ENCODE measurements around the gene NOX1. TPM values are rescaled to one million over a fixed set of nuclear protein-coding genes. Genes with fewer than 3 reads are reported as not detected.
"Not testable (repeated sequence)": the region's sequence is repeated elsewhere in the genome, so short reads cannot be mapped to it uniquely, and the experiment has no call there.

The NOX1 gene
- polyA plus RNA-seq, 3 donors, result 0.33 to 0.97 (median 0.74) TPM

DNA sequence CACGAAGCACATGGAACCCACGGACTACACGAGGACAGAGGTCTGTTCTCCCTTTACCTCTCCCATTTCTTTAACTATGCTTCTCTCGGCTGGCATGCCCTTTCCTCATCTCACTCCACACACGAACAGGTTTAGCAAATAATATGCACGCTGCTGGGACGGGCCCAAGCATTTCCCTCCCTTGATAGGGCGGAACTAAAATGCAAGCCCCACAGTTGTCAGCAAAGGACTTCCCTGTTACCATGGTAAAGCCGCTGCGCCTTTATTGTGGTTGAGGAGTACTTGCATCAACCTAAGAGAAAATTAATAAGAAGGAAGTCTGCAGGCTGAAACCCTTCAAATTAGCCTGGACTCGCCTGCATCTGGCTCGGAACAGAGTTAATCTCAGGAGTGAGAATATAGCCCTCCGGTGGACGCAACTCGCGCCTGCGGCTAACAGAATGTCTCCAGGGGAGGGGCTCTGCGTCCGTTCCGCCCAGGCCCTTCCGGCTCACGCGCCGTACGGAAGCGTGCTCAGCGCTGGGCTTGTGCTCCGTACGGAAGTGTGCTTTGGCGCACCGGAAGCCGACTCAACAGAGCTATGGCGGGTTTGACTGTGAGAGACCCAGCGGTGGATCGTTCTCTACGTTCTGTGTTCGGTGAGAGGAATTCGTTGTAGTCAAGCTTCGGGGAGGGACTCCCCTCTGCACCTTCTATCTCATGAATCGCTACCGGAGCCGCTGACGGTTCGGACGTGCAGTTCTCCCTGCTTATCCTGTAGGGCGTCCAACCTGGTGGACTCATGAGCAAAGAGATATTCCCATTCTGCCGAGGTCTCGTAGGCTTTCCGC lies 54.1 kb downstream of the NOX1 start, which contains the start of gene CSTF2:
Gene CSTF2 (plus strand): TSS at position 555 of the 830 bp plus-strand sequence. CDS start 26 bp downstream, at position 581.
- DNase-seq (ENCODE audit: low read depth in 3 of 3, low spot score in 2 of 3), result peak; percentile 52 to 69 (median 59)

DNA sequence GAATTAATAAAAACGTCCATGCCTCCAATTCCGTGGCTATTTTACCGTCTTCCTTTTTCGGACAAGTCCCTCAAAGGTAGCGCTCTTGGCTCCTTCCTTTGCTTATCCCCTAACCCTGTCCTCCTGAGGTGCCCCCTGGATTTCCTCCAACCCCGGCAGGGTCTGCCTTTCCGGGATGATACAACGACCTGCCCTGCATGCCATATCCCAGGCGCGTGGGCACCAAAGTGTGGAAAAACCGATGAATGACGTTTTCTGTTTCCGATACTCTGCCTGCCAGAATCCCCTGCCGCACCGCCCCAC lies 54.7 kb downstream of the NOX1 start:
- DNase-seq (ENCODE audit: low read depth in 3 of 3, low spot score in 2 of 3), result no peak

DNA sequence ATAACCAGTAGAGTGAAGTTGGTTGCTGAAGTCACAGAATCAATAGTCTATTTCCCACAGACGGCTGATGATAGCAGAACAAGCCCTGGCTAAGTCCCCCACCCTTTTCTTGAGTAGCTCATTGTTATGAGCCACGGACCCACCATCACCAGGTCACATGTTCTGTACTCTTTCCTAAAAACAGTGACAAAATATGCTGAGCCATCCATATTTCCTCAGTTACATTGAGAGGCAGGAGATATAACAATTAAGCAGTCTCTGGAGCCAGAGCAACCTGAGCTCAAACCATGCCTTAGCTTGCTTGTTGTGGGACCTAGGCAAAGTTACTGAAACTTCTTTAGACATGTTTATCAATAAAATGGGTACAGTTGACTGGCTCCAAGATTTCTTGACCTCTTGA lies 56.8 kb downstream of the NOX1 start:
- no peak for DNase-seq (ENCODE audit: low read depth in 3 of 3, low spot score in 2 of 3)

DNA sequence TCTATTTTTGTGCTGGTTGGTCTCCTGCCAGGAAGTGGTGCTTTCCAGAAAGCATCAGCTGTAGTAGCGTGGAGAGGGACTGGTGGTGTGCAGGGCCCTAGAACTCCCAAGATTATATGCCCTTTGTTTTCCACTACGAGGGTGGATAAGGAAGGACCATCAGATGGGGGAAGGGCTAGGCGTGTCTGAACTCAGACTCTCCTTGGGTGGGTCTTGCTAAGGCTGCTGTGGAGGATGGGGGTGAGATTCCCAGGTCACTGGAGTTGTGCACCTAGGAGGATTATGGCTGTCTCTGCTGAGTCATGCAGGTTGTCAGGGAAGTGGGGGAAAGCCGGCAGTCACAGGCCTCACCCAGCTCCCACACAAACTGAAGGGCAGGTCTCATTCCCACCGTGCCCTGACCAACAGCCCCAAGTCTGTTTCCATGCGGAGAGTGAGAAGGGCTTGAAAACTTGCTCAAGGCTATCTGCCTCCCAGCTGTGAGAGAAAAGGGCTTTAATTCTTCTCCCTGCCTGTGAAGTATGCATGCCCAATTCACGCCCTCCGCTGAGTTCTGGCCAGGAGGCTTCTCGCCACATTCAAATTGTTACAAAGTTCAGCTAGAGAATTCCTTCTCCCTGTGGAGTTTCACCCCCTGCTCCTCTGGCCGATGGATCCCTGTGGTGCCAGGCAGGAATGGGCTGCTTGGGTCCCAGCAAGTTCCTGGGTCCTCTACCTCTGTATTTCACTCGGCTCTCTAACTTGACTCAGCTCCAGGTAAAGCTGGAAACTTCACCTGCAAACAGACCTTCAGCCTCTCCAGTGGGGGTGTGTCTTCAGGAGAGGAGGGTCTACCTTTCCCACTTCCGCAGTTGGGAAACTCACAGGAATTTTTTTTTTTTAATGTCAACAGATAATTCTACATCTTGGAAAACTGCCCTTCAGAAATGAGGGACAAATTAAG lies 61.7 kb downstream of the NOX1 start:
- DNase-seq (ENCODE audit: low read depth in 3 of 3, low spot score in 2 of 3), result no peak

DNA sequence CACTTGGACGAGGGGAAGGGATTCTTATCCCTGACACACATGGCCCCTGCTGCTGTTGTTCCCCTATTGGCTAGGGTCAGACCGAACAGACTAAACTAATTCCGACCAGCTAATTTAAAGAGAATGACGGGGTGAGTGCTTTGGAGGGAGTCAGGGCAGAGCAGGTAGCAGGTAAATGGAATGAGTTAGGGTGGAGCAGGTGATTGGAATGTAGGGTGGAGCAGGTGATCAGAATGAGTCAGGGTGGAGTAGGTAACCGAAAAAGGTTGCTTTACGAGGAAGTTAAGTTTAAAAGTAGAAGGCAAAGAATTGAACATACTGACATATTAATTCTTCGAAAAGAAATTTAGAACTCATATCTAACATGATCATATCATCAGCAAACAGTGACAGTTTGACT lies 65.9 kb downstream of the NOX1 start:
- not testable (repeated sequence) for DNase-seq (ENCODE audit: low read depth in 3 of 3, low spot score in 2 of 3)

DNA sequence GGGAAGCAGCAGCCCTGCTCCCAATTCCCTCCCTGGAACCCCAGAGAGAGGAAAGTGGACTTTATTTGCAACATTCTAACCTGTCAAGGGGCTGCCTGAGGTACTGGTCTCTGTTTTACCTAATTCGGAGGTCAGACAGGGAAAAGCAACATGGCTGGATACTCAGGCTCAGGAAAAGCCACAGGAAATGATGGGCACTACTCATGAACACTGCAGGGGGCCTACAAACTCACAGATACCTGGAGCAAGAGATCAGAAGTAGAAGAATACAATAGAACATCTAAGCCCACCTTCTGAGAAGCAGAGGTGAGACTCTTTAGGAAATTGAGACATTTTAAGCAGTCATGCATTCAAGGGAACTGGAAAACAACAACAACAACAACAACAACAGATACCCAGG lies 69.4 kb downstream of the NOX1 start:
- no peak for DNase-seq (ENCODE audit: low read depth in 3 of 3, low spot score in 2 of 3)

DNA sequence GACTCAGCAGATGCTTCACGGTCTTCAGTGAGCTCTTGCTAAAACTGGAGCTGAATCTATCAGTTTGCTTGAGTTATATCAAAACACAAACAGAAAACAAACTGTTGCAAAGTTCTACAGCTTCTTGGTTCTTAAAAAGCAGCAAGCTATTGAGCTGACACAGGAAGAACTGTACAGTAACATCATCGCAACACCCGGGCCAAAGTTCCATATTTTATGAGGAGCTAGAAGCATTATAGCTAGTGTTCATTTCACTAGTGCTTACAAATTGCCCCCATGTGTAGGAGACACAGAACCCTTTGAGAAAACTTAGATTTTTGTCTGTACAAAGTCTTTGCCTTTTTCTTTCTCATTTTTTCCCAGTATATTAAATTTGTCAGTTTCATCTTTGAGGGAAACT lies 71.3 kb downstream of the NOX1 start:
- DNase-seq (ENCODE audit: low read depth in 3 of 3, low spot score in 2 of 3), result no peak

DNA sequence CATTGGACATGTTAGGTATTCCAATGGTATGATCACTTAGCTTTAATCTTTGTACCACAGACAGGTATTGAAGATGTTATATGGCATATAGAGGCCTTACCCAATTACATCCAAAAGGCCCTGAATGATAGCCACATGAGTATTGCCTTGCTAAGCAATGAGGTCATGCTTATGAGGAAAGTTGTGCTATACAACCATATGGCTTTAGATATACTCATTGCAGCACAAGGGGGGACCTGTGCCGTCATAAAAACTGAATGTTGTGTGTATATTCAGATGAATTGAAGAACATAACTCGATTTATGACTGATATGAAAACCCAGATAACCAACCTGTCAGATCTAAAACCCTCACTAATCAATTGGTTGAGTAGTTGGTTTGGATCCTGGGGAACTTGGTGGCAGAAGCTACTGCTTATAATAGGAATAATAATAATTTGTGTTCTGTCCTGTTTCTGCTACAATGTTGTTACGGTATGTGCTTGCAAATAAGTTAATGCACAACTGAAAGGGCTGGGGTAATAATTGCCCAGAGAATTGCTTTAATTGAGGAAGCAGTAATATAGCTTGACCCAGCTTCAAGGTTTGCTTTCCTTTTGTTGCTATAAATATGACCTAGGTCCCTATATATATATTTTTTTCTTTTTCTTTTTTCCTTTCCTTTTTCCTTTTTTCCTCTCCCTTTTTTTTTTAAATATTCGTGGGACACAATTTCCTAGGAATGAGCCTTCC lies 75.5 kb downstream of the NOX1 start:
- no peak for DNase-seq (ENCODE audit: low read depth in 3 of 3, low spot score in 2 of 3)

DNA sequence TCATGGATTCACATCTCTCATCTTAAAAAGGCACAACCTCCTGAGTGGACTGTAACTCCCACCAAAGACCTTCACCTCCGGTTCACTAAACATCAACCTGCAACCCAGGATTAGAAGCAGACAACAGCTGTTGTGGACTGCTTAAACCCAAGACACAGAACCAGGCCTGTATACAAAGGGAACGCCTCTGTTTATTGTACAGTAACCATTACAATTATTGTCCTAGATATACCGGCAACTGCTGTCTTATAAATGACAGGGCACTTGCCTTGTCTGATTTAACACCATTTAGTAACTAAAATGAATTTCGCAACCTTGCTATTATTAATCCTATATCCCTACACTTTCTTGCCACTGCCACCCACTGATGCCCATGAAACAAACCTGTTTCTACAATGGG lies 76.8 kb downstream of the NOX1 start:
- DNase-seq (ENCODE audit: low read depth in 3 of 3, low spot score in 2 of 3), result no peak

DNA sequence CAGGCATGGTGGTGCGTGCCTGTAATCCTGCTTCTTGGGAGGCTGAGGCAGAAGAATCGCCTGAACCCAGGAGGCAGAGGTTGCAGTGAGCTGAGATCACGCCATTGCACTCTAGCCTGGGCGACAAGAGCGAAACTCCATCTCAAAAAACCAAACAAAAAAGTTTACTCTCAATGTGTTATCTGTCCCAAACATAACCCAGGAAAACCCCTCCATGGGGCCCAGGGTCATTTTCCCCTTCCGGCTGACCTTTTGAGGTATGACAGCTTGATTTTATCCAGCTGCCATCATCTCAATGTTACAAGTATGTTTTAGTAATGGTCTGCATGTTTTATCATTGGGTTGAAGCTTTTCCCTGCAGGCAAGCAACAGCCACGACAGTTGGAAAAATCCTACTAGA lies 77.8 kb downstream of the NOX1 start:
- not testable (repeated sequence) for DNase-seq (ENCODE audit: low read depth in 3 of 3, low spot score in 2 of 3)

Other genes starting within 250 kb of the NOX1 start
- 100 to 1,000 TPM; 169 to 186 (median 173) TPM for gene TSPAN6, start 237.6 kb downstream of the NOX1 start, polyA plus RNA-seq (ENCODE audit: insufficient read length in 3 of 3)
- 10 to 100 TPM in 2 of 3 donors, 1 to 10 TPM in 1; 9.9 to 12.0 (median 10.8) TPM for gene SRPX2, start 230.2 kb downstream of the NOX1 start, polyA plus RNA-seq (ENCODE audit: insufficient read length in 3 of 3)
- 10 to 100 TPM; 21.8 to 27.9 (median 24.9) TPM for gene SYTL4, start 142.2 kb downstream of the NOX1 start, polyA plus RNA-seq (ENCODE audit: insufficient read length in 3 of 3)
- 10 to 100 TPM; 24.4 to 26.0 (median 24.6) TPM for gene CSTF2, start 54.0 kb downstream of the NOX1 start, polyA plus RNA-seq (ENCODE audit: insufficient read length in 3 of 3)
- gene XKRX, start 54.6 kb upstream of the NOX1 start, polyA plus RNA-seq (ENCODE audit: insufficient read length in 3 of 3), result under 1 TPM; 0.23 to 0.35 (median 0.28) TPM
- under 1 TPM in 2 of 3 donors, not detected in 1; 0.10 to 0.18 TPM for gene ARL13A, start 95.3 kb upstream of the NOX1 start, polyA plus RNA-seq (ENCODE audit: insufficient read length in 3 of 3)
- 10 to 100 TPM; 11.2 to 14.1 (median 11.4) TPM for gene TRMT2B, start 177.8 kb upstream of the NOX1 start, polyA plus RNA-seq (ENCODE audit: insufficient read length in 3 of 3)
- gene TMEM35A, start 204.5 kb upstream of the NOX1 start, polyA plus RNA-seq (ENCODE audit: insufficient read length in 3 of 3), result 10 to 100 TPM in 1 of 3 donors, 1 to 10 TPM in 2; 7.9 to 10.6 (median 9.1) TPM
- 1 to 10 TPM; 7.7 to 9.9 (median 8.9) TPM for gene CENPI, start 223.8 kb upstream of the NOX1 start, polyA plus RNA-seq (ENCODE audit: insufficient read length in 3 of 3)

Measured in right renal cortex interstitium (tissue), 3 donors.